ENCODE measurements around the gene LRFN2. TPM values are rescaled to one million over a fixed set of nuclear protein-coding genes. Genes with fewer than 3 reads are reported as not detected.

Gene LRFN2
- total RNA-seq, 1 donor from 2014 or later, result not detected

GRCh38 chr6:40355532-40355931 lies 231.6 kb downstream of the LRFN2 start:
- DNase-seq (ENCODE audit: low read depth), result no peak
- TF ChIP-seq, protein P1, sequence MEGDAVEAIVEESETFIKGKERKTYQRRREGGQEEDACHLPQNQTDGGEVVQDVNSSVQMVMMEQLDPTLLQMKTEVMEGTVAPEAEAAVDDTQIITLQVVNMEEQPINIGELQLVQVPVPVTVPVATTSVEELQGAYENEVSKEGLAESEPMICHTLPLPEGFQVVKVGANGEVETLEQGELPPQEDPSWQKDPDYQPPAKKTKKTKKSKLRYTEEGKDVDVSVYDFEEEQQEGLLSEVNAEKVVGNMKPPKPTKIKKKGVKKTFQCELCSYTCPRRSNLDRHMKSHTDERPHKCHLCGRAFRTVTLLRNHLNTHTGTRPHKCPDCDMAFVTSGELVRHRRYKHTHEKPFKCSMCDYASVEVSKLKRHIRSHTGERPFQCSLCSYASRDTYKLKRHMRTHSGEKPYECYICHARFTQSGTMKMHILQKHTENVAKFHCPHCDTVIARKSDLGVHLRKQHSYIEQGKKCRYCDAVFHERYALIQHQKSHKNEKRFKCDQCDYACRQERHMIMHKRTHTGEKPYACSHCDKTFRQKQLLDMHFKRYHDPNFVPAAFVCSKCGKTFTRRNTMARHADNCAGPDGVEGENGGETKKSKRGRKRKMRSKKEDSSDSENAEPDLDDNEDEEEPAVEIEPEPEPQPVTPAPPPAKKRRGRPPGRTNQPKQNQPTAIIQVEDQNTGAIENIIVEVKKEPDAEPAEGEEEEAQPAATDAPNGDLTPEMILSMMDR (conservative IDR thresholded peaks at IDR 0.05; ENCODE audit: low read depth, low read length), result no peak
- H3K4me3 ChIP-seq (ENCODE audit: low read depth, low read length), result no peak overlapping the region

DNA sequence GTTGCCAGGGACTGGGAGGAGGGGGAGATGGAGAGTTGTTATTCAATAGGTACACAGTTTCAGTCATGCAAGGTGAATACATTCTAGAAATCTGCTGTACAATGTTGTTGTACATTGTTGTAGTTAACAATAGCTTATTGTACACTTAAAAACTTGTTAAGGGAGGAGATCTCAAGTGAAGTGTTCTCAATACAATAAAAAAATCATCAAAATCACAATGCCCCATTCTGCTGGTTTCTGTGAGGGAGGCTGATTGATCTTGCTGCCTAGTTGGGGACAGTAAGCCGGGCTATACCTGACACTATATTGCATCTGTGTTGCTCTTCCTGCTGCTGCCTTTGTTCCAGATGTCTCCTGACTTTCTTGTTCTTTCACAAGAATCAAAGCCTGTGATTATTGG lies 232.1 kb downstream of the LRFN2 start:
- no peak for DNase-seq (ENCODE audit: low read depth)
- H3K4me3 ChIP-seq (ENCODE audit: low read depth, low read length), result no peak overlapping the region
- TF ChIP-seq, protein P1 (conservative IDR thresholded peaks at IDR 0.05; ENCODE audit: low read depth, low read length), result no peak

- H3K4me3 ChIP-seq (ENCODE audit: low read depth, low read length), result no peak overlapping the region
These were observed 233.2 kb downstream of the LRFN2 start for GRCh38 chr6:40353967-40354452.

GRCh38 chr6:40353197-40353966 lies 233.8 kb downstream of the LRFN2 start:
- DNase-seq (ENCODE audit: low read depth), result no peak
- TF ChIP-seq, protein P1 (conservative IDR thresholded peaks at IDR 0.05; ENCODE audit: low read depth, low read length), result no peak
- no peak overlapping the region for H3K4me3 ChIP-seq (ENCODE audit: low read depth, low read length)

More at GRCh38 chr6:40353967-40354452, 233.2 kb downstream of the LRFN2 start:
- DNase-seq (ENCODE audit: low read depth), result no peak
- TF ChIP-seq, protein P1 (conservative IDR thresholded peaks at IDR 0.05; ENCODE audit: low read depth, low read length), result no peak

- TF ChIP-seq, protein P1 (conservative IDR thresholded peaks at IDR 0.05; ENCODE audit: low read depth, low read length), result no peak
- no peak for DNase-seq (ENCODE audit: low read depth)
- H3K4me3 ChIP-seq (ENCODE audit: low read depth, low read length), result no peak overlapping the region
These were observed 234.5 kb downstream of the LRFN2 start for GRCh38 chr6:40352527-40353170.

DNA sequence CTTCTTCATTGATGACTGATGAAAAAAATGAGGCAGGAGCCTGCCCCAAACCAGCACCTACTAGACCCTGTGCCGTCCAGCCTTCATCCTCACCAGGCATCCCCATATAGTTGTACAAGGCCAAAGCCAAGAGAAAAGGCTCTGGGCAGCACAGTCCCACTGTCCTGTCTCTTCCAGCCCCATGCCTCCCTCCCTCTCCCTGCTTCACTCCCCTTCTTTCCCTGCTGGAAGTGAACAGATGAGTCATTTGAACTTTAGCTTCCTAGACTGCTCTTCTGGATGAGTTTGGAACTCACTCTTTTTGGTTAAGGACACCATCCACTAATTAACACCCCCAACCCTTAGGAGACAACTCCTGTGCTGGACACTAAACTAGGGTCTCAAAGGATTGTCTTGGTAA lies 235.2 kb downstream of the LRFN2 start:
- TF ChIP-seq, protein P1 (conservative IDR thresholded peaks at IDR 0.05; ENCODE audit: low read depth, low read length), result no peak

More for the DNA sequence above, 235.2 kb downstream of the LRFN2 start:
- H3K4me3 ChIP-seq (ENCODE audit: low read depth, low read length), result no peak overlapping the region
- no peak for DNase-seq (ENCODE audit: low read depth)

Measured in epithelial cell of proximal tubule (primary cell).